22Rv1 (cell line): ENCODE measurements around the gene PTPN12.

ENCODE experiments used
- CTCF ChIP-seq: fragments of 450-650 bp; IDR thresholded peaks from 2 replicates; pipeline ENCODE4 v1.5.1; 2017; ENCODE audit warnings: mild to moderate bottlenecking
- ZFX ChIP-seq: fragments of 450-650 bp; IDR thresholded peaks from 2 replicates; pipeline ENCODE4 v1.6.1; 2017; ENCODE audit warnings: antibody characterized with exemption, borderline replicate concordance

GRCh38 chr7:77626586-77627308 is 89.7 kb downstream of the PTPN12 start:
- no peak for TF ChIP-seq CTCF
- no peak for TF ChIP-seq ZFX
